DND-41 (cell line): ENCODE results near the gene HTT.

Source experiments
- ATAC-seq: fragments of 200-7000 bp; cut with Tn5 transposase; 3 replicates; pipeline ENCODE4 v1.9.1; 2021; ENCODE audit warnings: low read depth; ENCODE audit not compliant: insufficient read depth
- DNase-seq: peaks from one replicate; pipeline ENCODE4 v3.0.0-alpha.2; 2020
- H2AFZ ChIP-seq: 2 replicates; pipeline ENCODE4 v1.6.0; 2012; ENCODE audit warnings: low read depth, low read length
- H3K27ac ChIP-seq: 2 replicates; pipeline ENCODE4 v1.5.1; 2012; ENCODE audit warnings: low read length, inconsistent platforms
- H3K27me3 ChIP-seq: fragments of 200-600 bp; sonication (generic); 2 replicates; pipeline ENCODE4 v1.6.0; 2012; ENCODE audit warnings: low read length, mild to moderate bottlenecking, inconsistent platforms; ENCODE audit not compliant: insufficient read depth, poor library complexity
- H3K36me3 ChIP-seq: 2 replicates; pipeline ENCODE4 v1.5.1; 2012; ENCODE audit warnings: low read length, inconsistent platforms; ENCODE audit not compliant: insufficient read depth
- H3K4me1 ChIP-seq: 2 replicates; pipeline ENCODE4 v1.5.1; 2012; ENCODE audit warnings: mild to moderate bottlenecking, low read length; ENCODE audit not compliant: insufficient read depth
- H3K4me2 ChIP-seq: 2 replicates; pipeline ENCODE4 v1.6.0; 2012; ENCODE audit warnings: mild to moderate bottlenecking, moderate library complexity, low read length, inconsistent platforms; ENCODE audit not compliant: insufficient read depth
- H3K4me3 ChIP-seq, 2 experiments: fragments of 200-600 bp in 1 of 2; shearing (Covaris generic) in 1 of 2; 2 replicates each; pipeline ENCODE4 v1.5.1; 2012 to 2016; ENCODE audit warnings: inconsistent platforms in 2 of 2, low read length in 2 of 2, mild to moderate bottlenecking in 2 of 2, low read depth in 1 of 2, moderate library complexity in 1 of 2
- H3K79me2 ChIP-seq: 2 replicates; pipeline ENCODE4 v1.6.0; 2012; ENCODE audit warnings: low read length, inconsistent platforms; ENCODE audit not compliant: insufficient read depth
- H3K9ac ChIP-seq: 2 replicates; pipeline ENCODE4 v1.6.0; 2012; ENCODE audit warnings: low read depth, mild to moderate bottlenecking, inconsistent platforms, low read length, moderate library complexity
- H3K9me3 ChIP-seq: 2 replicates; pipeline ENCODE4 v1.5.1; 2012; ENCODE audit warnings: low read length, moderate library complexity, mild to moderate bottlenecking, inconsistent platforms; ENCODE audit not compliant: insufficient read depth, severe bottlenecking
- H4K20me1 ChIP-seq: 2 replicates; pipeline ENCODE4 v1.6.0; 2012; ENCODE audit warnings: low read length; ENCODE audit not compliant: insufficient read depth
- CTCF ChIP-seq: IDR thresholded peaks from 2 replicates; pipeline ENCODE4 v1.5.1; 2012; ENCODE audit warnings: borderline replicate concordance, low read length, moderate library complexity, mild to moderate bottlenecking; ENCODE audit not compliant: poor library complexity, severe bottlenecking; ENCODE audit errors: extremely low read depth
- EZH2 ChIP-seq: IDR thresholded peaks from 3 replicates; pipeline ENCODE4 v1.6.1; 2012; ENCODE audit warnings: borderline replicate concordance, low read depth, mild to moderate bottlenecking, moderate library complexity, low read length, inconsistent platforms; ENCODE audit not compliant: severe bottlenecking

Gene HTT

GRCh38 chr4:3267576-3268394 is 193.3 kb downstream of the HTT start:
- Histone ChIP-seq H3K4me1 (no peaks in the 10 kb centered on the region), H3K9ac (no peak overlapping the region), H3K4me2 (no peak overlapping the region), H3K27ac (no peak overlapping the region), H3K79me2 (no peaks in the 10 kb centered on the region), H4K20me1 (no peaks in the 10 kb centered on the region), H3K27me3 (peaks cover 3% of the 10 kb centered on the region), H3K4me3 (no peak overlapping the region), H2AFZ (no peak overlapping the region), H3K9me3 (no peaks in the 10 kb centered on the region), H3K36me3 (no peaks in the 10 kb centered on the region)
- no peak for DNase-seq
- no peak for ATAC-seq
- no peak for TF ChIP-seq CTCF

- no peak overlapping the region for H3K4me2 ChIP-seq
- no peak overlapping the region for H3K9ac ChIP-seq
- no peaks in the 10 kb centered on the region for H4K20me1 ChIP-seq
- TF ChIP-seq EZH2 (no peak), CTCF (no peak)
- no peak for DNase-seq
- no peaks in the 10 kb centered on the region for H3K4me1 ChIP-seq
- peaks cover 3% of the 10 kb centered on the region for H3K27me3 ChIP-seq
- ATAC-seq = no peak
- no peaks in the 10 kb centered on the region for H3K9me3 ChIP-seq
- H3K4me3 ChIP-seq = no peak overlapping the region
- H3K36me3 ChIP-seq = no peaks in the 10 kb centered on the region
- no peak overlapping the region for H3K27ac ChIP-seq
- no peaks in the 10 kb centered on the region for H3K79me2 ChIP-seq
- no peak overlapping the region for H2AFZ ChIP-seq
Measured at GRCh38 chr4:3268395-3269104, 194.1 kb downstream of the HTT start.

GRCh38 chr4:3269105-3269927 is 194.8 kb downstream of the HTT start:
- TF ChIP-seq CTCF = no peak
- no peak for TF ChIP-seq EZH2

More at GRCh38 chr4:3269105-3269927, 194.8 kb downstream of the HTT start:
- Histone ChIP-seq H3K4me1 (no peaks in the 10 kb centered on the region), H3K27ac (no peak overlapping the region), H3K36me3 (no peaks in the 10 kb centered on the region), H3K9ac (no peak overlapping the region), H2AFZ (no peak overlapping the region), H4K20me1 (no peaks in the 10 kb centered on the region), H3K9me3 (no peaks in the 10 kb centered on the region), H3K4me3 (no peak overlapping the region), H3K79me2 (no peaks in the 10 kb centered on the region), H3K4me2 (no peak overlapping the region), H3K27me3 (peaks cover 3% of the 10 kb centered on the region)
- no peak for DNase-seq
- ATAC-seq = no peak
